ENCODE data around the gene OSCP1.

DNA sequence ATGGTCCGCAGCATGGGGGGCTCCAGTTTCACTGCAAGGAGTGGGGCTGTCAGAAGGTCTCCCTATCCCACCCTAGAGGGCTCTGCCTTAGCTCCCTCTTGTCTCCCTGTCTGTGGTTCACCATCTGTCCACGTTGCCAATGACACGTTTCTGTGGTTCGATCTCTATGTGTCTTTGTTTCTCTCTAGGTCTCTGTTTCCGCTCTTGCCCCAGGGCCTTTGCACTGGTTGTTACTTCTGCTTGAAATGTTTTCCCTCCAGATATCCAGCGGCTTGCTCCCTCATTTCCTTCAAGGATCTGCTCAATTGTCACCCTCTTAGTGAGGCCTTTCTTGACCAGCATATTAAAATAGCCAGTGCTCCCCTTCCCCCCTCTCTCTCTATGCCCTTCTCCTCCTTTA lies 22.4 kb upstream of the OSCP1 start:
- TF ChIP-seq EZH2phosphoT487 (IDR thresholded peaks at IDR 0.05; ENCODE audit: insufficient read depth, low read depth) = no peak
- TF ChIP-seq EZH2 (IDR thresholded peaks at IDR 0.05; ENCODE audit: insufficient read depth, poor library complexity, severe bottlenecking) = no peak
